Measurements from ENCODE around the gene TBCD.

DNA sequence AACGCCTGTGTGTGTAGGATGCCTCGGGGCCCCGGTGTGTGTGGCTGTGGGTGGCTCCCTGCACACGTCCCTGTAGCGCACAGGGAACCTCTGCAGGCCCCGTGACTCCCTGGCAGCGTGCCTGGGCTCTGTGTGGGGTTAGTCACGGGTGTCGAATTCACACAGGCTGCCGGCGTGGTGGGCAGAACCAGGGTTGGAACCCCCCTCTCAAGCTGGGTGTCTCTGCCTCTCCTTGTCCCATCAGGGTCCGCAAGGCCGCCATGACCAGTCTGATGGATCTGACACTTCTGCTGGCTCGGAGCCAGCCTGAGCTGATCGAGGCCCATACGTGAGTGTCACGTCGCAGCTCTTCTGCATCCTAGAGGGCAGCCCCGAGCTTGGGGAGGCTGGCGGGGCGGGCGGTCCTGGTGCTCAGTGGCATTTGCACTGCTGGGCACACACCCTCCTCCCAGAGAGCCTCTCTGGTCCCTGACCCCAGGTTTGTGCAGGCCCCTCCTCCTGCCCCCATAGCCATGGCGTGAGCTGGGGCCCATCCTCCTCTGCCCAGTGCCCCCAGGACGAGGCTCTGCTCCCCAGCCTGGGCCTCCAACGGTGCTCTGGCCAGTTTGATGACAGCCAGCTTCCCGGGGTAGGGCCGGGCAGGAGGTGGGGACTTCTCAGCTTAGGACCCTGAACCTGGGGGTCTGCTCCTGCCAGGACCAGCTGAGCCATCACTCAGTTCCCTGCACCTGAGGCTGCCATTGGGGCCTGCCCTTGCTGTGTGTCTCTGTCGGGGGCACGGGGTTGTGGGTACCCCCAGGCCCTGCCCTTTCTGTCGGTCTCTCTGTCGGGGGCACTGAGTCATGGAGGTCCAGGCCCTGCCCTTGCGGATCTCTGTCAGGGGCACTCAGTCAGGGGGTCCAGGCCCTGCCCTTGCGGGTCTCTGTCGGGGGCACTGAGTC lies 176.1 kb downstream of the TBCD start:
- TF ChIP-seq, protein P1, sequence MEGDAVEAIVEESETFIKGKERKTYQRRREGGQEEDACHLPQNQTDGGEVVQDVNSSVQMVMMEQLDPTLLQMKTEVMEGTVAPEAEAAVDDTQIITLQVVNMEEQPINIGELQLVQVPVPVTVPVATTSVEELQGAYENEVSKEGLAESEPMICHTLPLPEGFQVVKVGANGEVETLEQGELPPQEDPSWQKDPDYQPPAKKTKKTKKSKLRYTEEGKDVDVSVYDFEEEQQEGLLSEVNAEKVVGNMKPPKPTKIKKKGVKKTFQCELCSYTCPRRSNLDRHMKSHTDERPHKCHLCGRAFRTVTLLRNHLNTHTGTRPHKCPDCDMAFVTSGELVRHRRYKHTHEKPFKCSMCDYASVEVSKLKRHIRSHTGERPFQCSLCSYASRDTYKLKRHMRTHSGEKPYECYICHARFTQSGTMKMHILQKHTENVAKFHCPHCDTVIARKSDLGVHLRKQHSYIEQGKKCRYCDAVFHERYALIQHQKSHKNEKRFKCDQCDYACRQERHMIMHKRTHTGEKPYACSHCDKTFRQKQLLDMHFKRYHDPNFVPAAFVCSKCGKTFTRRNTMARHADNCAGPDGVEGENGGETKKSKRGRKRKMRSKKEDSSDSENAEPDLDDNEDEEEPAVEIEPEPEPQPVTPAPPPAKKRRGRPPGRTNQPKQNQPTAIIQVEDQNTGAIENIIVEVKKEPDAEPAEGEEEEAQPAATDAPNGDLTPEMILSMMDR (conservative IDR thresholded peaks at IDR 0.05 in 1 of 2, IDR thresholded peaks at IDR 0.05 in 1 of 2; ENCODE audit: low read depth in 1 of 2, low read length in 2 of 2): no peak
- TF ChIP-seq EZH2 (IDR thresholded peaks at IDR 0.05; ENCODE audit: low read length, missing control alignments): no peak

Data from fibroblast of lung (primary cell).